PC-3 (cell line): ENCODE data around the gene CMC1. TPM values are rescaled to one million over a fixed set of nuclear protein-coding genes. Genes with fewer than 3 reads are reported as not detected.

Source experiments
- ATAC-seq: fragments of 200-7000 bp; cut with Tn5 transposase; 2 replicates; pipeline ENCODE4 v1.9.1; 2020; ENCODE audit warnings: mild to moderate bottlenecking, moderate library complexity
- BruUV-seq: library from RNA; stranded (reverse); fragments of 400-500 nt; replicated peaks from 2 replicates; lab custom pipeline; 2021; lab: Mats Ljungman, UMichigan
- CTCF ChIA-PET: fragments of 300-600 bp; sonication (Branson Sonifier 250); formaldehyde crosslinking; loops from one replicate; lab custom pipeline; 2022; ENCODE audit warnings: antibody characterized with exemption; lab: Charles Lee
- POLR2A ChIA-PET: fragments of 300-600 bp; sonication (Branson Sonifier 250); formaldehyde crosslinking; loops from one replicate; lab custom pipeline; 2022; ENCODE audit warnings: antibody characterized with exemption; ENCODE audit not compliant: unreplicated experiment; lab: Charles Lee
- DNase-seq: peaks from one replicate; pipeline ENCODE4 v3.0.0-alpha.2; 2015
- H2AFZ ChIP-seq: fragments of 300-600 bp; sonication (generic); 2 replicates; pipeline ENCODE4 v1.6.0; 2016; ENCODE audit warnings: antibody characterized with exemption, low read length
- H3F3A ChIP-seq: fragments of 300-600 bp; sonication (generic); one replicate; pipeline ENCODE4 v1.6.0; 2017; ENCODE audit warnings: antibody characterized with exemption, low read length, control low read depth, mild to moderate bottlenecking; ENCODE audit not compliant: unreplicated experiment
- H3K27ac ChIP-seq: fragments of 300-600 bp; sonication (generic); 2 replicates; pipeline ENCODE4 v1.5.1; 2016; ENCODE audit warnings: mild to moderate bottlenecking, low read length
- H3K27me3 ChIP-seq: fragments of 300-600 bp; sonication (generic); 2 replicates; pipeline ENCODE4 v1.6.1; 2016; ENCODE audit warnings: low read length, mixed read lengths
- H3K36me3 ChIP-seq: fragments of 300-600 bp; sonication (generic); 2 replicates; pipeline ENCODE4 v1.6.1; 2016; ENCODE audit warnings: low read depth, mixed run types, low read length, mixed read lengths
- H3K4me1 ChIP-seq: fragments of 300-600 bp; sonication (generic); 2 replicates; pipeline ENCODE4 v1.5.1; 2016; ENCODE audit warnings: low read length; ENCODE audit not compliant: insufficient read depth
- H3K4me2 ChIP-seq: fragments of 300-600 bp; sonication (generic); 2 replicates; pipeline ENCODE4 v1.6.0; 2016; ENCODE audit warnings: low read length
- H3K4me3 ChIP-seq: fragments of 300-600 bp; sonication (generic); 2 replicates; pipeline ENCODE4 v1.5.1; 2016; ENCODE audit warnings: mild to moderate bottlenecking, low read length, mixed read lengths
- H3K79me2 ChIP-seq: fragments of 300-600 bp; sonication (generic); 2 replicates; pipeline ENCODE4 v1.6.1; 2017; ENCODE audit warnings: low read length, mixed read lengths
- H3K9ac ChIP-seq: fragments of 300-600 bp; sonication (generic); 2 replicates; pipeline ENCODE4 v1.6.0; 2016; ENCODE audit warnings: mild to moderate bottlenecking, low read length
- H3K9me2 ChIP-seq: fragments of 300-600 bp; sonication (generic); replicated peaks from 2 replicates; pipeline ENCODE4 v1.6.1; 2016; ENCODE audit warnings: mixed run types, low read length, mixed read lengths
- H3K9me3 ChIP-seq: fragments of 300-600 bp; sonication (generic); 2 replicates; pipeline ENCODE4 v1.6.1; 2016; ENCODE audit warnings: low read length, mixed read lengths
- H4K20me1 ChIP-seq: fragments of 300-600 bp; sonication (generic); 2 replicates; pipeline ENCODE4 v1.6.1; 2016; ENCODE audit warnings: low read length, mixed read lengths
- CTCF ChIP-seq: fragments of 300-600 bp; sonication (generic); conservative IDR thresholded peaks from 2 replicates; pipeline ENCODE4 v1.5.1; 2017; ENCODE audit warnings: antibody characterized with exemption, low read depth, mild to moderate bottlenecking, low read length
- EZH2 ChIP-seq: fragments of 300-600 bp; sonication (generic); IDR thresholded peaks from one replicate; pipeline ENCODE4 v1.6.1; 2017; ENCODE audit warnings: antibody characterized with exemption, mild to moderate bottlenecking, low read length; ENCODE audit not compliant: unreplicated experiment
- EZH2phosphoT487 ChIP-seq: fragments of 300-600 bp; sonication (generic); IDR thresholded peaks from 2 replicates; pipeline ENCODE4 v1.6.1; 2018; ENCODE audit warnings: mild to moderate bottlenecking, antibody characterized with exemption, low read length, borderline replicate concordance
- intact Hi-C: fragments of 100-400 bp; cut with micrococcal nuclease; formaldehyde crosslinking; loops from 2 replicates; pipeline ENCODE4 v1.9.0; 2023
- total RNA-seq: library from RNA; depleted of rRNA; stranded (reverse); fragments of >200 nt; gene quantifications from 2 replicates; pipeline ENCODE4 v1.2.3, GENCODE V29; 2014

CMC1 gene
- total RNA-seq, 1 experiment from 2014 or later: 16.7 TPM

GRCh38 chr3:28280781-28281180 lies 39.4 kb downstream of the CMC1 start:
- ATAC-seq: no peak
- TF ChIP-seq EZH2: no peak
- TF ChIP-seq EZH2phosphoT487: no peak
- TF ChIP-seq CTCF: no peak
- BruUV-seq: no TSS peak

GRCh38 chr3:28286595-28286994 lies 45.2 kb downstream of the CMC1 start:
- Histone ChIP-seq H2AFZ (no peak overlapping the region), H3K27me3 (no peaks in the 10 kb centered on the region), H3F3A (no peaks in the 10 kb centered on the region), H3K4me2 (no peak overlapping the region), H3K36me3 (peaks cover 10% of the 10 kb centered on the region), H3K9ac (no peak overlapping the region), H3K9me2 (no peaks in the 10 kb centered on the region), H3K4me1 (no peaks in the 10 kb centered on the region), H4K20me1 (no peaks in the 10 kb centered on the region), H3K9me3 (no peaks in the 10 kb centered on the region), H3K27ac (no peak overlapping the region), H3K79me2 (no peaks in the 10 kb centered on the region), H3K4me3 (no peak overlapping the region)
- intact Hi-C loops: loop anchor here (1.0 to 10.0 kb wide), 7 partner anchors 46 to 574 kb away; partner anchors contain the start of gene CMC1
- ChIA-PET CTCF (interaction anchor here (0.5 to 0.6 kb wide), 2 partner anchors 700 to 817 kb away, joined by 5 to 9 read pairs; no protein-coding TSS in a partner anchor), POLR2A (interaction anchor here (0.6 kb wide), 1 partner anchor 460 kb away, joined by 5 read pairs; no protein-coding TSS in a partner anchor)
- ATAC-seq (peak; percentile 98), DNase-seq (peak; percentile 68)
- no TSS peak for BruUV-seq
- TF ChIP-seq EZH2 (no peak), EZH2phosphoT487 (no peak), CTCF (peak; percentile 85)

More at GRCh38 chr3:28280781-28281180, 39.4 kb downstream of the CMC1 start:
- no peak overlapping the region for H2AFZ ChIP-seq
- POLR2A ChIA-PET: no interaction called here
- H3K4me3 ChIP-seq: no peak overlapping the region
- CTCF ChIA-PET: interaction anchor here (0.6 kb wide), 1 partner anchor 839 kb away, joined by 3 read pairs; no protein-coding TSS in a partner anchor
- no peak overlapping the region for H3K9ac ChIP-seq
- H3K4me2 ChIP-seq: no peak overlapping the region
- no peaks in the 10 kb centered on the region for H3K9me2 ChIP-seq
- intact Hi-C loops: loop anchor here (10.0 kb wide), 2 partner anchors 226 to 366 kb away; no protein-coding TSS in a partner anchor
- H3K9me3 ChIP-seq: no peaks in the 10 kb centered on the region
- no peaks in the 10 kb centered on the region for H3K4me1 ChIP-seq
- no peaks in the 10 kb centered on the region for H3K36me3 ChIP-seq
- H3K27me3 ChIP-seq: no peaks in the 10 kb centered on the region
- H4K20me1 ChIP-seq: no peaks in the 10 kb centered on the region
- H3K79me2 ChIP-seq: no peaks in the 10 kb centered on the region
- no peak overlapping the region for H3K27ac ChIP-seq
- H3F3A ChIP-seq: no peaks in the 10 kb centered on the region
- DNase-seq: no peak

GRCh38 chr3:28287046-28287445 lies 45.6 kb downstream of the CMC1 start:
- DNase-seq (no peak), ATAC-seq (no peak)
- no peak overlapping the region for H3K4me2 ChIP-seq
- no peaks in the 10 kb centered on the region for H3K4me1 ChIP-seq
- POLR2A ChIA-PET: interaction anchor here (0.6 kb wide), 1 partner anchor 460 kb away, joined by 5 read pairs; no protein-coding TSS in a partner anchor
- no peak overlapping the region for H3K27ac ChIP-seq
- H4K20me1 ChIP-seq: no peaks in the 10 kb centered on the region
- H2AFZ ChIP-seq: no peak overlapping the region
- H3K36me3 ChIP-seq: peaks cover 10% of the 10 kb centered on the region
- CTCF ChIA-PET: interaction anchor here (0.5 kb wide), 1 partner anchor 818 kb away, joined by 5 read pairs; no protein-coding TSS in a partner anchor
- no peaks in the 10 kb centered on the region for H3K79me2 ChIP-seq
- no TSS peak for BruUV-seq
- H3K9me2 ChIP-seq: no peaks in the 10 kb centered on the region
- H3K27me3 ChIP-seq: no peaks in the 10 kb centered on the region
- no peaks in the 10 kb centered on the region for H3F3A ChIP-seq
- intact Hi-C loops: loop anchor here (2.0 to 10.0 kb wide), 4 partner anchors 46 to 372 kb away; partner anchors contain the start of gene CMC1
- TF ChIP-seq EZH2 (no peak), EZH2phosphoT487 (no peak), CTCF (no peak)
- no peak overlapping the region for H3K4me3 ChIP-seq
- no peaks in the 10 kb centered on the region for H3K9me3 ChIP-seq
- no peak overlapping the region for H3K9ac ChIP-seq
